Keratinocyte (primary cell): ENCODE results near the gene TNIP1. TPM values are rescaled to one million over a fixed set of nuclear protein-coding genes. Genes with fewer than 3 reads are reported as not detected.

Experiments used
- DNase-seq: peaks from one replicate; pipeline ENCODE4 v3.0.0-alpha.2; 2011; ENCODE audit warnings: low read depth, missing footprints, low spot score
- FAIRE-seq: peaks from 2 replicates; lab custom pipeline; 2011; peaks lifted over from hg19 to GRCh38; lab: Jason Lieb, UNC
- H2AFZ ChIP-seq: 2 replicates; pipeline ENCODE4 v1.6.0; 2012; ENCODE audit warnings: low read length, control low read depth, inconsistent platforms; ENCODE audit not compliant: control insufficient read depth
- H3K27ac ChIP-seq: 2 replicates; pipeline ENCODE4 v1.5.1; 2011; ENCODE audit warnings: low read length; ENCODE audit not compliant: control insufficient read depth, insufficient read depth
- H3K27me3 ChIP-seq: 3 replicates; pipeline ENCODE4 v1.6.0; 2011; ENCODE audit warnings: low read length; ENCODE audit not compliant: control insufficient read depth, insufficient read depth; ENCODE audit errors: extremely low read depth
- H3K36me3 ChIP-seq, 2 experiments: 2 replicates in 1 of 2; 3 replicates in 1 of 2; pipeline ENCODE4 v1.5.1; 2011; ENCODE audit warnings: low read length in 2 of 2, mild to moderate bottlenecking in 1 of 2; ENCODE audit not compliant: control insufficient read depth in 2 of 2, insufficient read depth in 2 of 2; ENCODE audit errors: extremely low read depth in 1 of 2
- H3K4me1 ChIP-seq: 3 replicates; pipeline ENCODE4 v1.5.1; 2011; ENCODE audit warnings: low read length; ENCODE audit not compliant: control insufficient read depth, insufficient read depth; ENCODE audit errors: extremely low read depth
- H3K4me2 ChIP-seq: 3 replicates; pipeline ENCODE4 v1.6.0; 2011; ENCODE audit warnings: low read depth, low read length; ENCODE audit not compliant: control insufficient read depth, insufficient read depth; ENCODE audit errors: extremely low read depth
- H3K4me3 ChIP-seq, 3 experiments: fragments of 200-600 bp in 1 of 3; sonication (generic) in 1 of 3; 2 replicates in 2 of 3; 3 replicates in 1 of 3; pipeline ENCODE4 v1.5.1; 2011 to 2016; ENCODE audit warnings: low read length in 3 of 3, mild to moderate bottlenecking in 3 of 3, control low read depth in 2 of 3, inconsistent platforms in 1 of 3, low read depth in 1 of 3, mixed read lengths in 1 of 3, mixed run types in 1 of 3, moderate library complexity in 1 of 3; ENCODE audit not compliant: control insufficient read depth in 2 of 3, insufficient read depth in 2 of 3; ENCODE audit errors: extremely low read depth in 1 of 3
- H3K79me2 ChIP-seq: 2 replicates; pipeline ENCODE4 v1.6.0; 2012; ENCODE audit warnings: low read length; ENCODE audit not compliant: control insufficient read depth, insufficient read depth
- H3K9ac ChIP-seq: 3 replicates; pipeline ENCODE4 v1.6.0; 2011; ENCODE audit warnings: low read length; ENCODE audit not compliant: control insufficient read depth, insufficient read depth; ENCODE audit errors: extremely low read depth
- H3K9me1 ChIP-seq: 3 replicates; pipeline ENCODE4 v1.6.0; 2011; ENCODE audit warnings: low read length; ENCODE audit not compliant: control insufficient read depth, insufficient read depth; ENCODE audit errors: extremely low read depth
- H3K9me3 ChIP-seq: 2 replicates; pipeline ENCODE4 v1.5.1; 2012; ENCODE audit warnings: low read depth, low read length; ENCODE audit not compliant: control insufficient read depth
- H4K20me1 ChIP-seq: 3 replicates; pipeline ENCODE4 v1.6.0; 2011; ENCODE audit warnings: low read length; ENCODE audit not compliant: control insufficient read depth, insufficient read depth; ENCODE audit errors: extremely low read depth
- CTCF ChIP-seq, 3 experiments: IDR thresholded peaks in 1 of 3; conservative IDR thresholded peaks in 1 of 3; optimal IDR thresholded peaks in 1 of 3; 2 replicates in 2 of 3; 3 replicates in 1 of 3; pipeline versions ENCODE3 to v1.5.1; 2011; ENCODE audit warnings: low read length in 3 of 3, mild to moderate bottlenecking in 3 of 3, moderate library complexity in 2 of 3, control low read depth in 1 of 3, inconsistent platforms in 1 of 3; ENCODE audit not compliant: insufficient read depth in 2 of 3; ENCODE audit errors: extremely low read depth in 1 of 3
- EZH2 ChIP-seq: IDR thresholded peaks from one replicate; pipeline ENCODE4 v1.6.1; 2012; ENCODE audit warnings: inconsistent platforms, mild to moderate bottlenecking, low read length, moderate library complexity
- dilution Hi-C: fragments of 300-500 bp; cut with MboI; formaldehyde crosslinking; loops from one replicate; pipeline ENCODE4 v1.7.0; 2020; ENCODE audit warnings: low sequenced_read_pairs; ENCODE audit not compliant: extremely low pct_ligation_motif_present
- polyA plus RNA-seq, 5 experiments: library from polyadenylated mRNA; depleted of rRNA in 3 of 5; stranded (reverse) in 3 of 5; stranded (forward) in 1 of 5; unstranded in 1 of 5; fragments of >200 nt; gene quantifications; 1 replicate in 1 of 5; 2 replicates in 3 of 5; 3 replicates in 1 of 5; pipeline versions ENCODE4 v1.2.1 to v1.2.3, GENCODE V29; 2011 to 2012; ENCODE audit warnings: missing spikeins in 2 of 5, low read depth in 1 of 5, low replicate concordance in 1 of 5

The TNIP1 gene
- polyA plus RNA-seq, 1 donor (not counting 4 experiments of a cell fraction or from before 2014, with no cell fraction given) = 47.9 TPM

GRCh38 chr5:151060742-151061141, 20.1 kb downstream of the TNIP1 start:
- H4K20me1 ChIP-seq = no peaks in the 10 kb centered on the region
- FAIRE-seq (no peak), DNase-seq (no peak)
- no peaks in the 10 kb centered on the region for H3K9me3 ChIP-seq
- H3K4me3 ChIP-seq = no peak overlapping the region
- no peak overlapping the region for H3K9ac ChIP-seq
- H3K36me3 ChIP-seq = peaks cover 52 to 72% of the 10 kb centered on the region in 2 experiments
- no peaks in the 10 kb centered on the region for H3K27me3 ChIP-seq
- dilution Hi-C loops = no loop called here
- H3K4me2 ChIP-seq = no peak overlapping the region
- no peaks in the 10 kb centered on the region for H3K9me1 ChIP-seq
- peaks cover 4% of the 10 kb centered on the region for H3K4me1 ChIP-seq
- H3K27ac ChIP-seq = no peak overlapping the region
- TF ChIP-seq CTCF (optimal IDR thresholded peaks at IDR 0.05 in 1 of 3, IDR thresholded peaks at IDR 0.05 in 1 of 3, conservative IDR thresholded peaks at IDR 0.05 in 1 of 3; ENCODE audit: extremely low read depth in 1 of 3, insufficient read depth in 2 of 3, low read length in 3 of 3) (no peak), EZH2 (no peak)
- no peak overlapping the region for H2AFZ ChIP-seq
- peaks cover 26% of the 10 kb centered on the region for H3K79me2 ChIP-seq

GRCh38 chr5:151058891-151059489, 21.8 kb downstream of the TNIP1 start:
- Histone ChIP-seq H3K36me3 (peaks cover 52 to 80% of the 10 kb centered on the region in 2 experiments), H3K4me2 (no peak overlapping the region), H4K20me1 (no peaks in the 10 kb centered on the region), H3K27me3 (no peaks in the 10 kb centered on the region), H2AFZ (no peak overlapping the region), H3K9ac (no peak overlapping the region), H3K9me3 (no peaks in the 10 kb centered on the region), H3K4me3 (no peak overlapping the region), H3K27ac (no peak overlapping the region), H3K4me1 (peaks cover 4% of the 10 kb centered on the region), H3K79me2 (peaks cover 8% of the 10 kb centered on the region), H3K9me1 (no peaks in the 10 kb centered on the region)
- dilution Hi-C loops = no loop called here
- TF ChIP-seq CTCF (optimal IDR thresholded peaks at IDR 0.05 in 1 of 3, IDR thresholded peaks at IDR 0.05 in 1 of 3, conservative IDR thresholded peaks at IDR 0.05 in 1 of 3; ENCODE audit: extremely low read depth in 1 of 3, insufficient read depth in 2 of 3, low read length in 3 of 3) (peak in 1 of 3 experiments; percentile 19), EZH2 (no peak)
- FAIRE-seq = no peak
- no peak for DNase-seq
